ENCODE measurements around the gene NOL12. TPM values are rescaled to one million over a fixed set of nuclear protein-coding genes. Genes with fewer than 3 reads are reported as not detected.

Gene NOL12
- total RNA-seq, 1 donor from 2014 or later: 26.8 TPM

- DNase-seq (ENCODE audit: low read depth, low spot score): no peak
Observed at GRCh38 chr22:37742376-37743171, 56.4 kb downstream of the NOL12 start.

Other genes with a start within 250 kb of the NOL12 start
- gene MFNG, start 200.0 kb upstream of the NOL12 start, total RNA-seq: 119 and 148 TPM in 2 replicates
- 26.9 and 39.7 TPM in 2 replicates for gene CARD10, start 166.9 kb upstream of the NOL12 start, total RNA-seq
- gene CDC42EP1, start 125.9 kb upstream of the NOL12 start, total RNA-seq: 19.5 and 27.5 TPM in 2 replicates
- gene LGALS2, start 106.3 kb upstream of the NOL12 start, total RNA-seq: not detected in 2 replicates
- gene GGA1, start 77.5 kb upstream of the NOL12 start, total RNA-seq: 26.3 and 36.7 TPM in 2 replicates
- gene SH3BP1, start 46.7 kb upstream of the NOL12 start, total RNA-seq: 1.1 and 1.5 TPM in 2 replicates
- 11.1 and 13.7 TPM in 2 replicates for gene PDXP, start 27.6 kb upstream of the NOL12 start, total RNA-seq
- gene LGALS1, start 10.7 kb upstream of the NOL12 start, total RNA-seq: 4,833 and 7,629 TPM in 2 replicates
- gene TRIOBP, start 10.7 kb downstream of the NOL12 start, total RNA-seq: 105 and 115 TPM in 2 replicates
- gene GCAT, start 121.6 kb downstream of the NOL12 start, total RNA-seq: 33.8 and 48.3 TPM in 2 replicates
- gene GALR3, start 137.0 kb downstream of the NOL12 start, total RNA-seq: not detected in 2 replicates
- gene ANKRD54, start 158.0 kb downstream of the NOL12 start, total RNA-seq: 25.7 and 27.1 TPM in 2 replicates
- 388 and 436 TPM in 2 replicates for gene EIF3L, start 163.1 kb downstream of the NOL12 start, total RNA-seq
- 24.5 and 30.9 TPM in 2 replicates for gene MICALL1, start 220.0 kb downstream of the NOL12 start, total RNA-seq